DOHH2 (cell line): ENCODE data around the gene LTB4R.

Experiments used
- CTCF ChIP-seq: fragments of 200-600 bp; sonication (generic); IDR thresholded peaks from one replicate; pipeline ENCODE4 v1.5.1; 2014; ENCODE audit warnings: antibody characterized with exemption, mild to moderate bottlenecking, low read depth, low read length; ENCODE audit not compliant: poor library complexity, severe bottlenecking
- EZH2phosphoT487 ChIP-seq: fragments of 200-600 bp; sonication (generic); IDR thresholded peaks from 2 replicates; pipeline ENCODE4 v1.6.1; 2017; ENCODE audit warnings: borderline replicate concordance, mild to moderate bottlenecking, antibody characterized with exemption, low read length, moderate library complexity, mixed read lengths

- TF ChIP-seq CTCF = no peak
- TF ChIP-seq EZH2phosphoT487 = no peak
Observed at GRCh38 chr14:24264298-24264697, 47.0 kb upstream of the LTB4R start.
